Caco-2 (cell line): ENCODE measurements around the gene MAGI1. TPM values are rescaled to one million over a fixed set of nuclear protein-coding genes. Genes with fewer than 3 reads are reported as not detected.

Source experiments
- BruUV-seq: library from RNA; stranded (reverse); fragments of 400-500 nt; replicated peaks from 2 replicates; lab custom pipeline; 2021; lab: Mats Ljungman, UMichigan
- CTCF ChIA-PET: fragments of 300-600 bp; sonication (Branson Sonifier 250); formaldehyde crosslinking; loops from one replicate; lab custom pipeline; 2022; ENCODE audit warnings: antibody characterized with exemption; lab: Charles Lee
- POLR2A ChIA-PET: fragments of 300-600 bp; sonication (Branson Sonifier 250); formaldehyde crosslinking; loops from one replicate; lab custom pipeline; 2022; ENCODE audit warnings: antibody characterized with exemption; lab: Charles Lee
- DNase-seq, 2 experiments: peaks; one replicate each; pipeline versions ENCODE4 v3.0.0 to v3.0.0-alpha.2; 2020 to 2022
- H3K27me3 ChIP-seq: replicated peaks from 2 replicates; pipeline ENCODE4 v1.6.0; 2011; ENCODE audit warnings: low read length; ENCODE audit not compliant: control insufficient read depth, insufficient read depth
- H3K36me3 ChIP-seq: 2 replicates; pipeline ENCODE4 v1.5.1; 2011; ENCODE audit warnings: low read length; ENCODE audit not compliant: control insufficient read depth, insufficient read depth
- H3K4me1 ChIP-seq: fragments of 250-450 bp; sonication (Bioruptor Pico); 2 replicates; pipeline ENCODE4 v1.5.1; 2020; ENCODE audit warnings: mild to moderate bottlenecking
- H3K4me3 ChIP-seq: 2 replicates; pipeline ENCODE4 v1.5.1; 2011; ENCODE audit warnings: low read depth, mild to moderate bottlenecking, control low read depth, low read length
- H3K9me3 ChIP-seq: fragments of 250-450 bp; sonication (Bioruptor Pico); 2 replicates; pipeline ENCODE4 v1.5.1; 2020; ENCODE audit warnings: mild to moderate bottlenecking, moderate library complexity
- H3K27ac Mint-ChIP-seq: one replicate; pipeline ENCODE4 v1.8.0; 2022; ENCODE audit warnings: mixed read lengths; ENCODE audit not compliant: unreplicated experiment
- H3K27me3 Mint-ChIP-seq: one replicate; pipeline ENCODE4 v1.8.0; 2022; ENCODE audit warnings: mixed read lengths; ENCODE audit not compliant: insufficient read depth, unreplicated experiment
- H3K36me3 Mint-ChIP-seq: one replicate; pipeline ENCODE4 v1.8.0; 2022; ENCODE audit warnings: mild to moderate bottlenecking, mixed read lengths; ENCODE audit not compliant: insufficient read depth, unreplicated experiment
- H3K4me1 Mint-ChIP-seq: one replicate; pipeline ENCODE4 v1.8.0; 2022; ENCODE audit warnings: low read depth, mixed read lengths; ENCODE audit not compliant: unreplicated experiment
- H3K4me3 Mint-ChIP-seq: one replicate; pipeline ENCODE4 v1.8.0; 2022; ENCODE audit warnings: mild to moderate bottlenecking, moderate library complexity, mixed read lengths; ENCODE audit not compliant: unreplicated experiment
- H3K9me3 Mint-ChIP-seq: one replicate; pipeline ENCODE4 v1.8.0; 2022; ENCODE audit warnings: mixed read lengths; ENCODE audit not compliant: unreplicated experiment
- CTCF ChIP-seq, 2 experiments: fragments of 200-600 bp in 1 of 2; IDR thresholded peaks; 1 replicate in 1 of 2; 2 replicates in 1 of 2; pipeline versions ENCODE4 v1.5.1 to v1.8.0; 2011 to 2022; ENCODE audit warnings: antibody characterized with exemption in 1 of 2, control low read depth in 1 of 2, inconsistent platforms in 1 of 2, low read depth in 1 of 2, low read length in 1 of 2, mild to moderate bottlenecking in 1 of 2, moderate library complexity in 1 of 2; ENCODE audit not compliant: insufficient read depth in 1 of 2, severe bottlenecking in 1 of 2, unreplicated experiment in 1 of 2
- intact Hi-C: fragments of 100-400 bp; cut with micrococcal nuclease; formaldehyde crosslinking; loops from one replicate; pipeline ENCODE4 v1.10.0; 2022; ENCODE audit not compliant: unreplicated experiment
- total RNA-seq: library from RNA; stranded (reverse); gene quantifications from 2 replicates; pipeline ENCODE4 v1.2.3, GENCODE V29; 2022

MAGI1 gene
- total RNA-seq, 1 experiment from 2014 or later, result 64.9 TPM

DNA sequence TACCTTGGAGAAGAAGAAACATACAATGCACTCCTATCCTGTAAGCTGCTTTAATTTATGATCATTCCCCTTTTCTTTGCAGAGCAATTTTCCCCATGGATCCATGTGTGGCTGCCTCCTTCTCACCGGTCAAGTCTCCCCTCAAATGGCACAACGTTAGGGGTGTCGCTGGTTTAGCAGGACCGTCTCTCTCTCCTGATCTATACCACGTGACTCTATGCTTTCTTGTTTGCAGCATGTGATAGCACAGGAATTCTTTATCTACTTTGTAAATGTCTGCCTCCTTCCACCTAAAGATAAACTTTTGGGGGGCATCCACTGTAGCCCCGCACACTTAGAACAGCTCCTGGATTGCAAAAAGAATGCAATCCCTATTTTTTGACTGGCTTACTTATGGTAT, 506.0 kb downstream of the MAGI1 start:
- DNase-seq, result no peak

DNA sequence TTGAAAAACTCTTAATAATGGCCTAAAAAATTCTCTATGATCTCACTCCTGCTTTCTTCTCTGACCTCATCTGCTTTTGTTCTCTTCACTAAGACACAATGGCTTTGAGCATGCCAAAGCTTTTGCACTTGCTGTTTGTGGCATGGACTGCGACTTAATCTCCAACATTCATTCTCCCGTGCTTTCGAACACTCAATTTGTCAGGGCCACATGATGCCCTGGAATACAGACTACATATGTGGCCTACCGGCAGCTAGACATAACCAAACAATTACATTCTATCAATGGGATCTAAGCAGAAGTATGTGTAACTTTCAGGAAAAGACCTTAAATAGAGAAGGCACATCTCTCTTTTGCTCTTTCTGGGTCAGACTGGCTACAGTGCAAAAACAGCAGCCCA, 506.5 kb downstream of the MAGI1 start:
- Histone ChIP-seq H3K9me3 (no peaks in the 10 kb centered on the region), H3K4me1 (no peaks in the 10 kb centered on the region), H3K36me3 (no peaks in the 10 kb centered on the region), H3K4me3 (no peak overlapping the region), H3K27me3 (no peaks in the 10 kb centered on the region)
- Mint-ChIP-seq H3K27ac (no peak overlapping the region), H3K9me3 (no peaks in the 10 kb centered on the region), H3K27me3 (no peaks in the 10 kb centered on the region), H3K4me3 (no peak overlapping the region), H3K4me1 (peaks cover 5% of the 10 kb centered on the region), H3K36me3 (peaks cover 6% of the 10 kb centered on the region)
- CTCF ChIA-PET, result no interaction called here
- POLR2A ChIA-PET, result no interaction called here
- BruUV-seq, result no TSS peak
- no peak for DNase-seq
- TF ChIP-seq CTCF (IDR thresholded peaks at IDR 0.05; ENCODE audit: insufficient read depth in 1 of 2, low read depth in 1 of 2, low read length in 1 of 2, severe bottlenecking in 1 of 2, unreplicated experiment in 1 of 2), result no peak
- intact Hi-C loops, result no loop called here

More for the DNA sequence above, 506.0 kb downstream of the MAGI1 start:
- no peaks in the 10 kb centered on the region for H3K9me3 ChIP-seq
- Mint-ChIP-seq H3K4me1 (peaks cover 5% of the 10 kb centered on the region), H3K27ac (no peak overlapping the region), H3K4me3 (no peak overlapping the region), H3K36me3 (peaks cover 6% of the 10 kb centered on the region), H3K27me3 (no peaks in the 10 kb centered on the region), H3K9me3 (no peaks in the 10 kb centered on the region)
- CTCF ChIA-PET, result no interaction called here
- POLR2A ChIA-PET, result no interaction called here
- no peaks in the 10 kb centered on the region for H3K36me3 ChIP-seq
- intact Hi-C loops, result no loop called here
- TF ChIP-seq CTCF (IDR thresholded peaks at IDR 0.05; ENCODE audit: insufficient read depth in 1 of 2, low read depth in 1 of 2, low read length in 1 of 2, severe bottlenecking in 1 of 2, unreplicated experiment in 1 of 2), result no peak
- H3K4me1 ChIP-seq, result no peaks in the 10 kb centered on the region
- no peaks in the 10 kb centered on the region for H3K27me3 ChIP-seq
- no peak overlapping the region for H3K4me3 ChIP-seq
- no TSS peak for BruUV-seq

- no peak overlapping the region for H3K27ac Mint-ChIP-seq
- H3K4me3 Mint-ChIP-seq, result no peak overlapping the region
- ChIA-PET POLR2A (no interaction called here), CTCF (no interaction called here)
- no peak for TF ChIP-seq CTCF (IDR thresholded peaks at IDR 0.05; ENCODE audit: insufficient read depth in 1 of 2, low read depth in 1 of 2, low read length in 1 of 2, severe bottlenecking in 1 of 2, unreplicated experiment in 1 of 2)
- H3K27me3 Mint-ChIP-seq, result no peaks in the 10 kb centered on the region
- H3K4me1 Mint-ChIP-seq, result peaks cover 5% of the 10 kb centered on the region
- no peaks in the 10 kb centered on the region for H3K4me1 ChIP-seq
- peaks cover 6% of the 10 kb centered on the region for H3K36me3 Mint-ChIP-seq
- H3K4me3 ChIP-seq, result no peak overlapping the region
- intact Hi-C loops, result no loop called here
- no peaks in the 10 kb centered on the region for H3K9me3 ChIP-seq
- DNase-seq, result no peak
- no peaks in the 10 kb centered on the region for H3K9me3 Mint-ChIP-seq
- H3K36me3 ChIP-seq, result no peaks in the 10 kb centered on the region
- H3K27me3 ChIP-seq, result no peaks in the 10 kb centered on the region
- BruUV-seq, result no TSS peak
Measured at GRCh38 chr3:65531499-65531898, 507.2 kb downstream of the MAGI1 start.
